ENCODE data around the gene KLHDC3. TPM values are rescaled to one million over a fixed set of nuclear protein-coding genes. Genes with fewer than 3 reads are reported as not detected.

Gene KLHDC3
- total RNA-seq, 2 donors from 2014 or later: 29.7 to 44.6 TPM

DNA sequence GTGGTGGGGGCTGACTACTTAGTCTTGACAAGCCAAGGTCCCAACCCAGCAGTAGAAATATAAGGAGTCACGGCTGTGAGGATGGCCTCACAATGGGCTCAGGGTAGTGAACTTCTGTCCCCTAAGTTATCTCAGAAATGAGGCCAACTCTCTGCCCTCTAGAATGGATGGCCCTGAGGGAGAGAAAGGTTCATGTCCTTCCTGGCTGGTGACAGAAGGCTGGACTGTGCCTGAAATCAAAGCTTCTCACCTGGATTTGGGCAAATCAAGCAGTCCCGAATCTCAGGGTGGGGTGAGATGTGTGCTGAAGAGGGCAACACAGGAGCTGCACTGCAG is 20.1 kb downstream of the KLHDC3 start:
- no peak for ATAC-seq
- H3K4me1 ChIP-seq: no peaks in the 10 kb centered on the region
- H3K27me3 ChIP-seq: no peaks in the 10 kb centered on the region
- no peaks in the 10 kb centered on the region for H3K9me3 ChIP-seq
- no peak overlapping the region for H3K4me3 ChIP-seq
- H3K36me3 ChIP-seq (replicated peaks in 1 of 2; ENCODE audit: insufficient read depth in 1 of 2, low read depth in 2 of 2): peaks cover 0 to 29% of the 10 kb centered on the region in 2 donors
- no peak for DNase-seq
- intact Hi-C loops (cut with DNase I): no loop called here
- TF ChIP-seq, protein P1, sequence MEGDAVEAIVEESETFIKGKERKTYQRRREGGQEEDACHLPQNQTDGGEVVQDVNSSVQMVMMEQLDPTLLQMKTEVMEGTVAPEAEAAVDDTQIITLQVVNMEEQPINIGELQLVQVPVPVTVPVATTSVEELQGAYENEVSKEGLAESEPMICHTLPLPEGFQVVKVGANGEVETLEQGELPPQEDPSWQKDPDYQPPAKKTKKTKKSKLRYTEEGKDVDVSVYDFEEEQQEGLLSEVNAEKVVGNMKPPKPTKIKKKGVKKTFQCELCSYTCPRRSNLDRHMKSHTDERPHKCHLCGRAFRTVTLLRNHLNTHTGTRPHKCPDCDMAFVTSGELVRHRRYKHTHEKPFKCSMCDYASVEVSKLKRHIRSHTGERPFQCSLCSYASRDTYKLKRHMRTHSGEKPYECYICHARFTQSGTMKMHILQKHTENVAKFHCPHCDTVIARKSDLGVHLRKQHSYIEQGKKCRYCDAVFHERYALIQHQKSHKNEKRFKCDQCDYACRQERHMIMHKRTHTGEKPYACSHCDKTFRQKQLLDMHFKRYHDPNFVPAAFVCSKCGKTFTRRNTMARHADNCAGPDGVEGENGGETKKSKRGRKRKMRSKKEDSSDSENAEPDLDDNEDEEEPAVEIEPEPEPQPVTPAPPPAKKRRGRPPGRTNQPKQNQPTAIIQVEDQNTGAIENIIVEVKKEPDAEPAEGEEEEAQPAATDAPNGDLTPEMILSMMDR (IDR thresholded peaks at IDR 0.05): no peak
- no peak for TF ChIP-seq POLR2A (IDR thresholded peaks at IDR 0.05)
- no peak overlapping the region for H3K27ac ChIP-seq
- 89 to 94% methylated on average over 2 of the region's 2 CpGs for WGBS, 2 donors

DNA sequence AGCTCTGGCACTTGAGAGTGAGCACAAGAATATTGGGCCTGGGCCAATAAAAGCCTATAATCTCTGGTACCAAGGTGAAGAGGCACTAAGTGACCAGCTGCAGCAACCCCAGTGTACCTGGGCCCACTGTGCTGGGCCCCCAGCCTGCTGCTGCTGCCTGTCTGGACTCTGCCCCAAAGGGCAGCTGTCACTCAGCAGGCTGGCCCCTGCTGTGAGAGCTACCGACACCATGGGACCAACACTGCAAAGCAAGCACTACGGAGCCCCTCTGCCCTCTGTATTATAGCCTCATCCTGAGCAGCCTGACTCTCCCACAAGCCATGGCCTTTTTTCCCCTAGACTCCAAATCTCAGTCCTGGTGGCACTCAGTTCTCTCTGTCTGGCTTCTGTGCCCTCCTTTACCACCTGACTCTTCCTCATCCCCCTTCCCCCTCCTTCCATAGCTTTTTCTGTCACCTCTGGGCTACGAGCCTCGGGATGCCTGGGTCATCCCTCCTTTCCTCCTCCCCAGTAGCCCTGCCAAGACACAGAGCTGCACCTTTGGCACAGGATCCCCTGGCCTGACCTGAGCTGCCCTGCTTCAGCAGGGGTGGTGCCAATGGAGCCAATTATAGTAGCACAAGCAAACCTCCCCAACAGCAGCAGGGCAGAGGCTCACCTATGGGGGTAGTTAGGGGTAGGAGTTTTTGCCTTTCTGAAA is 21.6 kb downstream of the KLHDC3 start:
- Histone ChIP-seq H3K9me3 (no peaks in the 10 kb centered on the region), H3K4me3 (no peak overlapping the region), H3K4me1 (no peaks in the 10 kb centered on the region), H3K27me3 (no peaks in the 10 kb centered on the region), H3K36me3 (replicated peaks in 1 of 2; ENCODE audit: insufficient read depth in 1 of 2, low read depth in 2 of 2) (peaks cover 0 to 28% of the 10 kb centered on the region in 2 donors), H3K27ac (no peak overlapping the region)
- DNase-seq: no peak
- WGBS, 2 donors: 57 to 72% methylated on average over 4 of the region's 4 CpGs
- ATAC-seq: peak; percentile 25
- no peak for TF ChIP-seq POLR2A (IDR thresholded peaks at IDR 0.05)
- TF ChIP-seq, protein P1 (IDR thresholded peaks at IDR 0.05): no peak
- intact Hi-C loops (cut with DNase I): no loop called here

DNA sequence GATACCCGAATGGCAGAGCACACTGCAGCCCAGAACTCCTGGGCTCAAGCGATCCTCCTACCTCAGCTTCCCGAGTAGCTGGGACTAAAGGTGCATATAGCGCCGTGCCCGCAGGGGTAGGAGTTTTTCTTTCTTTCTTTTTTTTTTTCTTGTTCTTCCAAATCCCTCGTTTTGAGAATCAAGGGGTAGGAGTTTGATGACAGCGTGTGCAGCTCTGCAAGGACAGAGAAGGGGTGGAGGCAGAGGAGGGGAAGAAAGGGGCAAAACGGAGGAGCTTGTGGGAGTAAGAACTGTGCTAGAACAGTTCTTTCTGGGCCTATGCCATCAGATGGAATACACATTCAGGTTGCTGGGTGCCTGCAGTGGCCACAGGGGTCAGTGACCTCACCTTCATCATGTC is 22.7 kb downstream of the KLHDC3 start:
- DNase-seq (no peak), ATAC-seq (no peak)
- H3K4me3 ChIP-seq: no peak overlapping the region
- H3K36me3 ChIP-seq (replicated peaks in 1 of 2; ENCODE audit: insufficient read depth in 1 of 2, low read depth in 2 of 2): peaks cover 0 to 32% of the 10 kb centered on the region in 2 donors
- TF ChIP-seq, protein P1 (IDR thresholded peaks at IDR 0.05): no peak
- TF ChIP-seq POLR2A (IDR thresholded peaks at IDR 0.05): no peak
- no peaks in the 10 kb centered on the region for H3K9me3 ChIP-seq
- H3K27ac ChIP-seq: no peak overlapping the region
- no peaks in the 10 kb centered on the region for H3K4me1 ChIP-seq
- H3K27me3 ChIP-seq: no peaks in the 10 kb centered on the region
- intact Hi-C loops (cut with DNase I): no loop called here
- WGBS, 2 donors: 89 to 94% methylated on average over 8 to 9 of the region's 9 CpGs

DNA sequence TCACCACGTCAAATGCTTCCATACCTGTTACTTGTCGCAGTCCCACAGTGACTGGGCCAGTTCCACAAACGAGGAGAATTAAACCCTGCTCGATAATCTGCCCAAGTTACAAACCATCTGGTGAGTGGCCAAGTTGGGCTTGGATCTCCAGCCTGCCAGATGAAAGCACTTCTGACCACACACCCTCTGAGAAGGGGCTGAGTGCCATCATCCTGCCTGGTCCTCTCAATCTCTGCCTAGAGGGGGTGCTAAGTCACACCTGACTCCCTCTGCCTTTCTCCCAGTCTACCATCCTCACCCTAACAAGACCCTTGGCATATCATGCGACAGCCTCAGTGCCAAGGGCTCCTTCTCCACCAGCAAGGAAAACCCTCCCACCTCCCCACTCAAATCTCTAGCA is 23.1 kb downstream of the KLHDC3 start:
- WGBS, 2 donors: 89 to 100% methylated on average over 1 to 5 of the region's 5 CpGs
- ATAC-seq (no peak), DNase-seq (no peak)
- intact Hi-C loops (cut with DNase I): no loop called here
- no peak overlapping the region for H3K27ac ChIP-seq
- no peak overlapping the region for H3K4me3 ChIP-seq
- no peaks in the 10 kb centered on the region for H3K9me3 ChIP-seq
- peaks cover 0 to 34% of the 10 kb centered on the region in 2 donors for H3K36me3 ChIP-seq (replicated peaks in 1 of 2; ENCODE audit: insufficient read depth in 1 of 2, low read depth in 2 of 2)
- TF ChIP-seq POLR2A (IDR thresholded peaks at IDR 0.05): no peak
- TF ChIP-seq, protein P1 (IDR thresholded peaks at IDR 0.05): no peak
- no peaks in the 10 kb centered on the region for H3K27me3 ChIP-seq
- H3K4me1 ChIP-seq: no peaks in the 10 kb centered on the region

DNA sequence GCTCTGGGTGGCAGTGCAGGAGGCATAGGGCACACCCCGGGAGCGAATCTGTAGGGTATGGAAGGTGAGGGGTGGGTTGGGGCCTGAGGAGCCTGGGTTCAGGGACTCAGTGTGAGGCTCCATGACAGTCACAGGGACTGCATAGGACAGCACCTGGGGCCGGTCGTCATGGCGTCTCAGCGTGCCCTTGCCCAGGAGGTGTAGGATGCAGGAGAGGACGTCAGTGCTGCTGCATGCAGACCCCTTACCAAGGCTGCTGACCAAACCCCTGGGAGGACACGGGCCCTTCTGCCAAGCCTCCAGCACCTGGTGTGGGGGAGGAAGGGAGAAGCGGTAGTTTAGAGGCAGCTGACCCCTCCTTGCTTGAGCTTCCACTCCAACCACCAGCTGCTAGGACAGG is 23.7 kb downstream of the KLHDC3 start:
- Histone ChIP-seq H3K9me3 (no peaks in the 10 kb centered on the region), H3K27me3 (no peaks in the 10 kb centered on the region), H3K4me3 (no peak overlapping the region), H3K27ac (no peak overlapping the region), H3K4me1 (no peaks in the 10 kb centered on the region), H3K36me3 (replicated peaks in 1 of 2; ENCODE audit: insufficient read depth in 1 of 2, low read depth in 2 of 2) (peaks cover 0 to 37% of the 10 kb centered on the region in 2 donors)
- TF ChIP-seq, protein P1 (IDR thresholded peaks at IDR 0.05): no peak
- TF ChIP-seq POLR2A (IDR thresholded peaks at IDR 0.05): no peak
- ATAC-seq (no peak), DNase-seq (no peak)
- 87 to 100% methylated on average over 6 to 9 of the region's 9 CpGs for WGBS, 2 donors
- intact Hi-C loops (cut with DNase I): no loop called here

Data from body of pancreas (tissue), 4 donors.